IPS DF 19.7 (cell line): ENCODE results near the gene MAP2K7.
"Not testable (repeated sequence)": the region's sequence is repeated elsewhere in the genome, so short reads cannot be mapped to it uniquely, and the experiment has no call there.

Source experiments
- DNase-seq: peaks from one replicate; pipeline ENCODE4 v3.0.0-alpha.2; 2013; ENCODE audit warnings: low read depth, low spot score

MAP2K7 gene

DNA sequence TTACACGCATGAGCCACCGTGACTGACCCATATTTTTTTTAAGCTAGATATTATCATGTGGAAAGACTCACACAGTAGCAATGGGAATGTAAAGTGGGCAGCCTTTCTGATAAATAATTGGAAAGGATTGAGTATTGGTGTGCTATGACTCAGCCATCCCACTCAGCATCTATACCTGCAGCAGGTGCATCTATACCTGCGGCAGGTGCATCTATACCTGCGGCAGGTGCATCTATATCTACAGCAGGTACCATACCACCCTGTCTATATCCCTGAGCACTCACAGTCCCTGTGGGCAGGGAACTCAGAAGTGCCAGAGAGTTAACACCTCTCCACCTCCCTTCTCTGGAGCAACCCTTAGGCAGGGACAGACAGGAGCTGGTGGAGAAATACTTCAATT lies 20.6 kb upstream of the MAP2K7 start:
- no peak for DNase-seq

DNA sequence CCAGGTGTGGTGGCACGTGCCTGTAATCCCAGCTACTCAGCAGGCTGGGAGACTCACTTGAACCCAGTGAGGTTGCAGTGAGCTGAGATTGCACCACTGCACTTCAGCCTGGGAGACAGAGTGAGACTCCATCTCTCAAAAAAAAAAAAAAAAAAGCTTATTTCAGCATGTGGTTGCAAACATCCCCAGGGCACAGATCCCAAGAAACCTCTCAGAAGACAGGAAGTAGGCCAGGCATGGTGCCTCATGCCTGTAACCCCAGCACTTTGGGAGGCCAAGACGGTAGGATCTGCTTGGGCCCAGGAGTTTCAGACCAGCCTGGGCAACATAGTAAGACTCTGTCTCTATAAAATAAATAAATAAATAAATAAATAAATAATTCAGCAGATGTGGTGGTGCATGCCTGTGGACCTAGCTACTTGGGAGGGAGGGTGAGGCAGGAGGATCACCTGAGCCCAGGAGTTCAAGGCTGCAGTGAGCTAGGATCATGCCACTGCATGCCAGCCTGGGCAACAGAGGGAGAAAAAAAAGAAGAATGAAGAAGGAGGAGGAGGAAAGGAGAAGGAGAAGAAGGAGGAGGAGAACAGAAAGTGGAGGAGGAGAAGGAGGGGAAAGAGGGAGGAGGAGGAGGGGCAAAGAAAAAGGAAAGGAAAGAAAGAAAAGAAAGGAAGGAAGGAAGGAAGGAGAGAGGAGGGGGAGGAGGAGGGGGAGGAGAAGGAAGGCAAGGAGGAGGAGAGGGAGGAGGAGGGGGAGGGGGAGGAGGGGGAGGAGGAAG lies 19.7 kb upstream of the MAP2K7 start:
- no peak for DNase-seq

DNA sequence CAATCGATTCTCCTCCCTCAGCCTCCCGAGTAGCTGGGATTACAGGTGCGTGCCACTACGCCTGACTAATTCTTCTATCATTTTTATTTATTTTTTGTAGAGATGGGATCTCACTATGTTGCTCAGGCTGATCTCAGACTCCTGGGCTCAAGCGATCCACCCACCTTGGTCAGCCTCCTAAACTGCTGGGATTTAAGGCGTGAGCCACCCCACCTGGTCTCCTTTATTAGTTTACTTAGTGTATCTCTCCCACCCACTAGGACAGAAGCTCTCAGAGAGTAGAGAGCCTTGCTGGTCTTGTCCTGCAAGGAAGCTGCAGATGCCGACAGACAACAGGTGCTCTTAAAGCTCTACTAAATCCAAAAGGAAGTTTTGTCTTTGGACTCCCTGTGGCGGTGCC lies 17.9 kb upstream of the MAP2K7 start:
- DNase-seq, result no peak

DNA sequence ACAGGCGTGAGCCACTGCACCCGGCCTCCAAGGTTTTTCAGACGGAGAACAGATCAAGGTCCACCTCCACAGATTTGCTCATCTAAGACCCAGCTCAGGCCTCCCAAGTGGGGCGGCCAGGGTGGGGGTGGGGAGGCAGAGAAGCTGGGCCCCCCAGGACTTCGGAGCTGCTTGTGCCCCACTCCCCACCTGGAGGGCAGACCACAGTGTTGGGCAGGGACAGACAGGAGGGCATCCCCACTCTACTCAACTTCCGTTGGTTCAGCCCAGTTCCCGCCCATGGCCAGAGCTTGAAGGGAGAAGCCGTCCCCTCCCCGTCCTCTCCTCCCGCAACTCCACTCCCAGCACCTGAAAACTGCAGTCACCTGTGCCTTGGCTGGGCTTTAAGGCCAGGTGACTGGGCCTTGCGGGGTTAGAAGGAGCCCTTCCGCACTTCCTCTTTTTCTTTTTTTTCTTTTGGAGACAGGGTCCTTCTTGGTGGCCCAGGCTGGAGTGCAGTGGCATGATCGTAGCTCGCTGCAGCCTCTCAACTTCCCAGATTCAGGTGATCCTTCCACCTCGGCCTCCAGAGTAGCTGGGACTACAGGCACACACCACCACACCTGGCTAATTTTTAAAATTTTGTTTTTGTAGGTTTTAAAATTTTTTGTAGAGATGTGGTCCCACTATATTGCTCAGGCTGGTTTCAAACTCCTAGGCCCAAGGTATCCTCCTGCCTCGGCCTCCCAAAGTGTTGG lies 16.1 kb upstream of the MAP2K7 start:
- DNase-seq, result no peak

DNA sequence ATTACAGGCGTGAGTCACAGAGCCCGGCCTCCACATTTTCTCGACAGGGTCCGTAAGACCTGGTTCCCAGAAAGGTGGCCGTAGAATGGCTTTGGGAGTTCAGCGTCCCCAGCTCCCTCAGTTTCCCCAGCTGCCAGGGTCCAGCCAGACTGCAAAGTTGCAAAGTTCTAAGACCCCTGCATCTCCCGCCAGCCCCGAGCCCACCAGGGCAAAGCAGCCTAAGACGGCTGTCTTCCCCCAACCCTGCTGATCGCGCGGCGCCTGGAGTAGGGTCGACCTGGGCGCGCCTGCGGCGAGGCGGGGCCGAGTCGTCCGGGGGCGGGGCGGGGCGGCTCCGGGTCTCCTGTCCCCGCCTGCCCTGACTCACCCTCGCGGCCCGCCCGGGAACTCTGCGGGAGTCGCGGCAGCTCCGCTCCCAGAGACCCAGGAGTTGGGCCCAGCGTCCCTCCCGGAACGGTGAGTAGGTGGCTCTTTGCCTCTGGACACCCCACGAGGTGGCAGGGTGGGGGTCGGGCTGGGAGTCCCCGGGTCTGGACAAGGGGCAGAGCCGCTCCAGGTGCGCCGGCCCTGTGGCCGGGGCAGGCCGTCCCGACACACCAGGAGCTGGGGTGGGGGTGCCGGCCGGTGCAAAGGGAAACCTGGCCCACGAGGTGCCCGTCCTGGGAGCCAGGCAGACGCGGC lies 15.4 kb upstream of the MAP2K7 start, which contains the start of gene LRRC8E:
LRRC8E (plus strand) TSS at position 366 of the 681 bp plus-strand sequence. CDS start 7,094 bp downstream, outside the sequence.
- no peak for DNase-seq

DNA sequence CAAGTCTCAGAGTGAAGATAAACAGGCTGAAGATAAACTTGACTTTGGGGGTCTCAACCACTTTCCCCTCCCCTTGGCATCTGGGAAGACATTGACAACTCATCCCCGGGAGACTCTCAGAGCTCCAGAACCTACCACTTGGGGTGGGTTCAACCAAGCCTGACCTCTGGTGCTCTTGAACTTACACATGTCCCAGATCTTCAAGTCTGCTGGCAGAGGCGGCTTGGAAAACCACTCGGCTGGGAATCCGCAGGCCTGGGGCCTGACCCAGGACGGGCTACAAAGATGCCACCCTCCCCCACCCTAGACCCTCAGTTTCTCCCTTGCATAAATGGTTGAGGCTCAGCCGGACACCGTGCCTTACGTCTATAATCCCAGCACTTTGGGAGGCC lies 14.9 kb upstream of the MAP2K7 start:
- DNase-seq, result no peak

DNA sequence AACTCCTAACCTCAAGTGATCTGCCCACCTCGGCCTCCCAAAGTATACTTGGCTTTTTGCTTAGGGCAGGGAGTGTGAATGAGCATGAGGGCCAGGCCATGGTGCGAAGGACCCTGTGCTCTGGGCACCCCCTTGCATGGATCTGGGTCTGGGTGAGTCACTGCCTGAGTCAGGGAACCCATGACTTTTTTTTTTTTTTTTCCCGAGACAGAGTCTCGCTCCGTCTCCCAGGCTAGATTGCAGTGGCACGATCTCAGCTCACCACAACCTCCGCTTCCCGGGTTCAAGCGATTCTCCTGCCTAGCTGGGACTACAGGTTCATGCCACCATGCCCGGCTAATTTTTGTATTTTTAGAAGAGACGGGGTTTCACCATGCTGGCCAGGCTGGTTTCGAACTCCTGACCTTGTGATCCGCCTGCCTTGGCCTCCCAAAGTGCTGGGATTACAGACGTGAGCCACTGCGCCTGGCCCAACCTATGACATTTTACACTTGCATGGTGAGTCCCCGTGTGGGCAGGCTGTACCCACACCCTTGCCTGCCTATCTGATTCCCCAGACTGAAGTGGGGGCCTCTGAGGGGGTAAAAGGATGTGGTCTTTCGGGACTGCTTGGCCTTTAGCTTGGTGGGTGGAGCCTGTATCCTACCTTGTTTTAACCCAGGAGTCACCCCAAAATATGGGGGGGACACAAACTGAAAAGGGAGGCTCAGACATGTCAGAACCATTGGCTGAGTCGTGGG lies 10.1 kb upstream of the MAP2K7 start:
- DNase-seq, result not testable (repeated sequence)

DNA sequence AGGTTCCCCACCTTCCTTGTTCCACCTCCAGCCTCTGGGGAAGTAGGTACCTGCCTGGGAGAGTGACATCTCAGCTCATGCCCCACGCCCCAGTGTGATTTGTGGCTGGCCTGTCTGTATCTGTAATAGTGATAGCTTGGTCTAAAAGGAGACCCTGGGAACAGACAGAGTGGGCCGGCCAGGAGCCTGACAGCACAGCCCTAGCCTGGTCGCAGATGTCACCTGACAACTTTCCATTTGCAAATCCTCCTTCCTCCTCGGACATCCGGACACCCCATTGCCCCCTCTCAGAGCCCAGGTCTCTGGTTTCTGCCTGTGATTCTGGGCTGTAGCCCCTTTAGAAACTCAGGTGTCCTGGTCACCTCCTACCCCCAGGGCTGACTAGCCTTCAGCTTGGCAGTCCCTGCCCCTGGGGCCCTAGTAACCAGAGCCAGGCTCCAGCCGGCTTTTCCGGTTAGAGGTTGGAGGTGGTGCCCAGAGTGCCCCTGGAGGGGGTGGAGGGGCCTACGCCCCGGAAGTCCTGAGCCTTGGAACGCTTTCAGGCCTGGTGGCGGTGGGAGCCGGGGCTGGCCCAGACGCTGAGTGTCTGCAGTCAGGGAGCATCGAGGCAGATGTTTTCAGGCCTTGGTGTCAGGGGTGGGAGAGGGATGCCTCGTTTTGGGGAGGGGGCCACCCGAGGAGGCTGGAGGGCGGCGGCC lies 8.9 kb upstream of the MAP2K7 start:
- DNase-seq, result no peak

DNA sequence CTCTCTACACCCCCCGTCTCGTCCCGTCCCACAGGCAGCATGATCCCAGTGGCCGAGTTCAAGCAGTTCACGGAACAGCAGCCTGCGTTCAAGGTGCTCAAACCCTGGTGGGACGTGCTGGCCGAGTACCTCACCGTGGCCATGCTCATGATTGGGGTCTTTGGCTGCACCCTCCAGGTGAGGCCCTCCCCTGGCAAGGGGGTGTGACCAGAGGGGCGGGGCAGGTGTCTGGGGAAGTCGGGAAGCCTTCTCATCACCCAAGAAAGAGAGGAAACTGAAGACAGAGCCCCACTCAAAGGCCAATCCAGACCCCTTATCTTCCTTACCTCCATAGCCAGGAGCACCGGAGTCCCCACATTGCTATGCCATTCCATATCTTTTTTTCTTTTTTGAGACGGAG lies 8.1 kb upstream of the MAP2K7 start:
- DNase-seq, result no peak

DNA sequence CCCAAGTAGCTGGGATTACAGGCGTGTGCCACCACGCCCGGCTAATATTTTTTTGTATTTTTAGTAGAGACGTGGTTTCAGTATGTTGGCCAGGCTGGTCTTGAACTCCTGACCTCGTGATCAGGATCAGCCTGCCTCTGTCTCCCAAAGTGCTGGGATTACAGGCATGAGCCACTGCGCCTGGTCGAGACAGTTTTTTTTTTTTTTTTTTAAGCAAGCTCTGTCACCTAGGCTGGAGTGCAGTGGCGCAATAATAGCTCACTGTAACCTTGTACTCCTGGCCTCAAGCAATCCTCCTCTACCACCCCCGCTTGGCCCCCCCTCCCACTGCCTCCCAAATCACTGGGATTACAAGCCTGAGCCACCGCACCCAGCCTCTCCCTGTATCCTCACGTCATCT lies 6.4 kb upstream of the MAP2K7 start:
- DNase-seq, result no peak

DNA sequence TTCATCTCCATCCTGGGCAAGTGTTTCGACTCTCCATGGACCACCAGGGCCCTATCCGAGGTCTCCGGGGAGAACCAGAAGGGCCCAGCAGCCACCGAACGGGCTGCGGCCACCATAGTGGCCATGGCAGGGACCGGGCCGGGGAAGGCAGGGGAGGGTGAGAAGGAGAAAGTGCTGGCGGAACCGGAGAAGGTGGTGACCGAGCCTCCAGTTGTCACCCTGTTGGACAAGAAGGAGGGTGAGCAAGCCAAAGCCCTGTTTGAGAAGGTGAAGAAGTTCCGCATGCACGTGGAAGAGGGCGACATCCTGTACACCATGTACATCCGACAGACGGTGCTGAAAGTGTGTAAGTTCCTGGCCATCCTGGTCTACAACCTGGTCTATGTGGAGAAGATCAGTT lies 4.7 kb upstream of the MAP2K7 start:
- DNase-seq, result no peak

DNA sequence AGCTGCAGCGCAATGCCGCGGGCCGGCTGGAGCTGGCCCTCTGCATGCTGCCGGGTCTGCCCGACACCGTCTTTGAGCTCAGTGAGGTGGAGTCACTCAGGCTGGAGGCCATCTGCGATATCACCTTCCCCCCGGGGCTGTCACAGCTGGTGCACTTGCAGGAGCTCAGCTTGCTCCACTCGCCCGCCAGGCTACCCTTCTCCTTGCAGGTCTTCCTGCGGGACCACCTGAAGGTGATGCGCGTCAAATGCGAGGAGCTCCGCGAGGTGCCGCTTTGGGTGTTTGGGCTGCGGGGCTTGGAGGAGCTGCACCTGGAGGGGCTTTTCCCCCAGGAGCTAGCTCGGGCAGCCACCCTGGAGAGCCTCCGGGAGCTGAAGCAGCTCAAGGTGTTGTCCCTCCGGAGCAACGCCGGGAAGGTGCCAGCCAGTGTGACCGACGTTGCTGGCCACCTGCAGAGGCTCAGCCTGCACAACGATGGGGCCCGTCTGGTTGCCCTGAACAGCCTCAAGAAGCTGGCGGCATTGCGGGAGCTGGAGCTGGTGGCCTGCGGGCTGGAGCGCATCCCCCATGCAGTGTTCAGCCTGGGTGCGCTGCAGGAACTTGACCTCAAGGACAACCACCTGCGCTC lies 3.8 kb upstream of the MAP2K7 start:
- no peak for DNase-seq

DNA sequence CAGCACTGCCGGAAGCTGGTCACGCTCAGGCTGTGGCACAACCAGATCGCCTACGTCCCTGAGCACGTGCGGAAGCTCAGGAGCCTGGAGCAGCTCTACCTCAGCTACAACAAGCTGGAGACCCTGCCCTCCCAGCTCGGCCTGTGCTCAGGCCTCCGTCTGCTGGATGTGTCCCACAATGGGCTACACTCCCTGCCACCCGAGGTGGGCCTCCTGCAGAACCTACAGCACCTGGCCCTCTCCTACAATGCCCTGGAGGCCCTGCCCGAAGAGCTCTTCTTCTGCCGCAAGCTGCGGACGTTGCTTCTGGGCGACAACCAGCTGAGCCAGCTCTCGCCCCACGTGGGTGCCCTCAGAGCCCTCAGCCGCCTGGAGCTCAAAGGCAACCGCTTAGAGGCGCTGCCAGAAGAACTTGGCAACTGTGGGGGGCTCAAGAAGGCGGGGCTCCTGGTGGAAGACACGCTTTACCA lies 3.2 kb upstream of the MAP2K7 start:
- no peak for DNase-seq

DNA sequence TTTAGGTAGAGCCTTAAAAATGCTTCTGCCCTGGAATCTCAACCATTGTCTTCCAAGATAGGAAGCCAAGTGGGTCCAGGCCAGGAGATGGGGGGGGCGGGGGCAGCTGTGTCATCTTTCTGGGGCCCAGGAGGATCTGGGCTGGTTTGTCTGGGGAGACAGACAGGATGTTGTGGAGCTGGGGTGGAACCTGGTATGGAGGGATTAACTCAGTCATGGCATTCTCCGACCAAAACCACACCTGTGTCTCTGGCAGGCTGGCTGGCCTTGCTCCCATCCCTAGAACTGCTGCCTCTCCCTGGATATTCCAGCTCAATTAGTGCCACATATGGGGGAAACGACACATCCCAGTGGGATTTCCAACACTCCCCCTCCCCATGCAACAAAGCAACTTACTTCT lies 2.7 kb upstream of the MAP2K7 start:
- no peak for DNase-seq

DNA sequence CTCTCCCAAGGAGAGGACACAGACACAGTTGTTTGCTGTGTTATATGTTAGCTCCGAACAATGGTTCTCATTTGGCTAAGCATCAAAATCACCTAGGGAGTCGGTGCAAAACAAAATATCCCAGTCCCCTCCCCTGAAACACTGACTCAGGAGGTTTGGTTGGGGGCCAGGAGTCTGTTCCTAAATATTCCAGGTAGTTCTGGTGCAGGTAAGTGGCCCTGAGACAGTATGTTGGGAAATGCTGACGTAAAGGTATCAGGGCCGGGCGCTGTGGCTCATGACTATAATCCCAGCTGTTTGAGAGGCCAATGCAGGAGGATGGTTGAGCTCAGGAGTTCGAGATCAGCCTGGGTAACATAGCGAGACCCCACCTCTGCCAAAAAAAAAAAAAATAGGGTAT lies 2.3 kb upstream of the MAP2K7 start:
- no peak for DNase-seq

DNA sequence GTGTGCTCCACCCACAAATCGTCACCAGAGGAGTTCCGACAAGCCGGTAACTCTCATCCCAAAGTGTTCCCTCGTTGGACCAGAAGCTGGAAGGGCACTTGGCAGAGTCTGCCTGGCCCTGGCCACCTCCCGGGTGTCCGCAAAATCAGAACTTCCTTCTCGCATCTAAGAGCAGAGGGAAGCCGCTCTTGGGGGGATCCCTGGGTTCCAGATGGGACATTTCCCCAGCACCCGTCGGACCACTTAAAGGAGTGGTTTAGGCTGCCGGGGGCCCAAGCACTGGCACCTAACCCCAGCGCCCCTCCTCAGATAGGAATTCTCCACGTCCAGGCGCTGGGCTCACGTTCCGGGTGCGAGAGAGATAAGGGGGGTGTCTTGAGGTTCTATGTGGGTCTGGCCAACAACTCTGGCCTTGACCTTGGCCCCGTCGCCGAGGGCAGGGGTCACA lies 857 bp upstream of the MAP2K7 start:
- DNase-seq, result no peak

DNA sequence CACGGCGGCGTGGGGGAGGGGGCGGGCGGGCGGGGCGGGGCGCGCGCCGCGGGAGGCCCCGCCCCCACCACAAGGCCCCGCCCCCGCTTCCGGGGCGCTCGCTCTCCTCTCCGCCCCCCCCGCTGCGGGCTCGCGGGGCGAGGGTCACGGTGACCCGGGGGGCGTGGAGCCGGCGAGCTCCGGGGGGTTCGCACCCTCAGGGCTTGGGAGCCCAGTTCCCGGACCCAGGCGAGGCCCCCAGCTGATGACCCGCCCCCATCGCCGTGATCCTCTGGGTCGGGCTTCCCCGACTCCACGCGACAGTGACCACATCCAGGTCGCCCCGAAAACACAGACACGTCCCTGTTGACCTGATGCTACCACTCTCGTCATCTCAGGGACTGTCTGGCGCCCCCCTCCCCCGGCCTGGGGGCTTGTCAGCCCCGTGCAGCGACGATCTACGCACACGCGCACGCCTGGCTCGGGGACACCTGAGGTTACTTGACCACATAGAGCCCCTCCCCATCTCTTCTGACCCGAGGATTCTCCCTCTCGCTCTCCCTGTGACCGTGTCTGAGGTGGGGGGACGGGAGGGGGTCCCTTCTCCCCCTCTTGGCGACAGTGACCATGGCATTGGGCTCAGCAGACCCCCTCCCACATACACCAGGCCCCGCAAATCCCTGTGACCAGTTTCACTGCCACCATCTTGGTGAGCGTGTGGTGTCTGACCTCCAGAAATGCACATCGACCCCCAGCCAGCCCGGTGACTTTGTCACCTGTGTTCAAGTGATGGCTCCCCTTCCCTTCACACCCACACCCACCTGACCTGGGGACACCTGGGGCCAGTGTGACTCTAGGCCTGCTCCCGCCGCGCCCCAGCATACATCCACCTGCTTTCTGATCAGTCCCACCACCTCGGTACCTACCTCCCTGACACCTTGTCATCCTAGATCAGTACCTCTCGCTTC lies 670 bp downstream of the MAP2K7 start:
- no peak for DNase-seq

DNA sequence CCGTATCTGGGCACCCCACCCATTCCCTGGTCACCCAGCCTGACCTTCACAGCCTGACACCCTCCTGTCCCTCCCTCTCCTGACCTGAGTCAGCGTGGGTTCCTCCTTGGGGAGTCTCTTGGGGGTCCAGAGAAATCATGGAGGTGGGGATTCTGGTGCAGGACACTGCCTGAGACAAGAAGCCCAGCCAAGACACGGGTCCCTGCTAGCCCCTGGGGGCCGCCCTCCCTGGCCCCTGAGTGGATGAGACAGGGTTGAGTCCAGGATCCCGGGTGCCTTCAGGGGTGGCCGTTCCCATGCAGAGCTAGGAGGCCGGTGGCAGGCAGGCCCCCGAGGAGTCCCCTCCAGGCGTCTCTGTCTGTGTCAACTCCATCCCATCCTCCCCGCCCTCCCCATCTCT lies 1.6 kb downstream of the MAP2K7 start:
- DNase-seq, result no peak

DNA sequence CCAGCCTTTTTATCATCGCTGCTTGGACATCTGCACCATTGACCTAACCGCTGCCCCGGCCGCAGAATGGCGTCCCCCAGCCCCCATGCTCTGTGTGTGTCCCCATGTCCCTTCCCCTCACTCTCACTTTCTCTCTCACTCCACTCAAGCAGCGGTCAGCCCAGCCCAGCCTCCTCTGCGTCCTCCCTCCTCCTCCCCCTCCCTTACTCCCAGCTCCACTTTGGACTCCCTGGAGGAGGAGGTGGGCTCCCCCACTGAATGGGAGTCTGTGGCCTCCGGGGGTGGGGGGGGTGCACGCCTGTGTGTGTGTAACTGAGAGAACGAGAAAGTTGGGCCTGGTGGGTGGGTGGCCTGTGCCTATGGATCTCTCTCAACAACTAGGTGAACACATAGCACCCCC lies 2.2 kb downstream of the MAP2K7 start:
- DNase-seq, result no peak

DNA sequence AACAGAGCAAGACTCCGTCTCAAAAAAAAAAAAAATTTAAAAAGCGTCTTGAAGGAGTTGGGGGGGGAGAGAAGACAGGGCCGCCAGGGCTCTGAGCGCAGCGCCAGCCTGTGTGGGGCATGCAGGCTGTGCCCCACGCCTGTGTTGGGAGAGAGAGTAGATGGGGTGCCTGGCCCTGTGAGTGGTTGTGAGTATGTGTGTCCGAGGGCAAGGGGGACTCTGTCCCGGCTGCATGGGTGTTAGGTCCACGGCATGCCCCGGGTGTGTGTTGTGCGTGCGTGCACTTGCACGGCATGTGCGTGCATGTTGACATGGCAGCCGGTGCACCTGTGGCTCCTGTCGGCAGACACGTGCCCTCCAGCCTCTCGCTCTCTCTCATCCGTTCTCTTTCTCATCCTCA lies 3.4 kb downstream of the MAP2K7 start:
- no peak for DNase-seq
